WI38 (cell line): ENCODE results near the gene PDE11A.

ENCODE experiments used
- H3K4me3 ChIP-seq: 2 replicates; pipeline ENCODE4 v1.5.1; 2011; ENCODE audit warnings: low read depth, mild to moderate bottlenecking, control low read depth, low read length
- CTCF ChIP-seq: IDR thresholded peaks from 2 replicates; pipeline ENCODE4 v1.5.1; 2012; ENCODE audit warnings: low read depth, mild to moderate bottlenecking, control low read depth, low read length

Gene PDE11A

DNA sequence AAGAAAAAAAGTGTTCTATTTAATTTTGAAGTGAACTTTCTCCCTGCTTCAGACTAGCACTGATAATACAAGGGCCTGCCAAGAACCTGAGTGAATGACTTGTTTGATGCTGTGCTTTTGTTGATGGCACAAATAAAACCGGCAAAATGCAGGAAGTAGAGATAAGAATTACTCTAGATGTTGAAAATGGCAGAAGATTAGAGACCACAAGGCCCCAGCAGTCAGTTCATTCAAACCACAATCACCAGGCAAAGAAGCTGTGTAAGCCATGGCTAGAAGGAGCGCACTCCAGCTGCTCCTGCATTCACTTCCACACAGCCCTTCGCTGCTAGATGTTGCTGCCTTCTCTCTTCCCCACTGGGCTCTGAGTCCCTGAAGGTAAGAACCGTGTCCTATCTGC is 383.0 kb downstream of the PDE11A start:
- TF ChIP-seq CTCF: no peak
- H3K4me3 ChIP-seq: no peak overlapping the region

DNA sequence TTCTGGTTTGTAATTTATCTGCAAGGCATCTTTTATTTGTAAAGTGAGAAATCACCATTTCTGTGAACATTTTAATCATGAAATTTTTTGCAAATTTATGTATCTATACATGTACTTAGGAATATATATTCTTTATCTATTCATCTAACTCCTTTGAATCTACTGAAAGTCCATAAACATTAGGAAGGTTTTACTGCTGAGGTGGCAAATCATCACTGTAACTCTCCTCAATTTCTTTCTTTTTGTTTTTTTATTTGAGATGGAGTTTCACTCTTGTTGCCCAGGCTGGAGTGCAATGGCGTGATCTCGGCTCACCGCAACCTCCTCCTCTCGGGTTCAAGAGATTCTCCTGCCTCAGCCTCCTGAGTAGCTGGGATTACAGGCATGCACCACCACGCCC is 383.7 kb downstream of the PDE11A start:
- TF ChIP-seq CTCF: no peak
- no peak overlapping the region for H3K4me3 ChIP-seq

DNA sequence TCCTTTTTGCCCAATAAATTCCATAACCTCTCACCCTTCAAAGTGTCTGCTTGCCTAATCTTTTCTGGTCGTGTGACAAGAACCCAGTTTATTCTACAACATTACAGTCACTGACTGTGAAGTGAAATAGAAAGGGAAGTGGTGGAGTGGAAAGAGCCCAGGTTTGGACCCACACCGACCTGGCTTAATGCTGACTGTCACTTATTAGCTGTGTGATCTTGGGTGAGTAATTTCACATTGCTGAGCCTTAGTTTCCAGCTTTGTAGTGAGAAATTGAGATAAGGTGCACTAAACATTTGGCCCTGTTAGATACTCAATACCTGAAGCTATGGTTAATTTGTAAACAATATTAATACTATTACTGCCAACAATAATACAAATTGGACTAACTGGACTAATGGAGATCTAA is 388.9 kb downstream of the PDE11A start:
- TF ChIP-seq CTCF: no peak

GRCh38 chr2:177682836-177683660 is 389.5 kb downstream of the PDE11A start:
- H3K4me3 ChIP-seq: no peak overlapping the region
- no peak for TF ChIP-seq CTCF

More for the DNA sequence above, 388.9 kb downstream of the PDE11A start:
- H3K4me3 ChIP-seq: no peak overlapping the region

DNA sequence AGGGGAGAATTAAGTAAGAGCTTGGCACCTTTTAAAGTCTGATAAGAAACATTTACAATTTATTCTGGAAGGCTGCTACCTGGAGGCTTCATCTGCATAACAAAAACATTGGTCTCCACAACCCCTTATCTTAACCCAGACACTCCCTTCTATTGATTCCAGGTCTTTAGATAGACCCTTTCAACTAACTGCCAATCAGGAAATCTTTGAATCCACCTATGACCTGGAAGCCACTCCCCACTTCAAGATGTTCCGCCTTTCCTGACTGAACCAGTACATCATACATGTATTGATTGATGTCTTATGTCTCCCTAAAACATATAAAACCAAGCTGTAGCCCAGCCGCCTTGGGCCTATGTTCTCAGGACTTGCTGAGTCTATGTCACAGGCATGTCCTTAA is 390.6 kb downstream of the PDE11A start:
- H3K4me3 ChIP-seq: no peak overlapping the region
- TF ChIP-seq CTCF: no peak

DNA sequence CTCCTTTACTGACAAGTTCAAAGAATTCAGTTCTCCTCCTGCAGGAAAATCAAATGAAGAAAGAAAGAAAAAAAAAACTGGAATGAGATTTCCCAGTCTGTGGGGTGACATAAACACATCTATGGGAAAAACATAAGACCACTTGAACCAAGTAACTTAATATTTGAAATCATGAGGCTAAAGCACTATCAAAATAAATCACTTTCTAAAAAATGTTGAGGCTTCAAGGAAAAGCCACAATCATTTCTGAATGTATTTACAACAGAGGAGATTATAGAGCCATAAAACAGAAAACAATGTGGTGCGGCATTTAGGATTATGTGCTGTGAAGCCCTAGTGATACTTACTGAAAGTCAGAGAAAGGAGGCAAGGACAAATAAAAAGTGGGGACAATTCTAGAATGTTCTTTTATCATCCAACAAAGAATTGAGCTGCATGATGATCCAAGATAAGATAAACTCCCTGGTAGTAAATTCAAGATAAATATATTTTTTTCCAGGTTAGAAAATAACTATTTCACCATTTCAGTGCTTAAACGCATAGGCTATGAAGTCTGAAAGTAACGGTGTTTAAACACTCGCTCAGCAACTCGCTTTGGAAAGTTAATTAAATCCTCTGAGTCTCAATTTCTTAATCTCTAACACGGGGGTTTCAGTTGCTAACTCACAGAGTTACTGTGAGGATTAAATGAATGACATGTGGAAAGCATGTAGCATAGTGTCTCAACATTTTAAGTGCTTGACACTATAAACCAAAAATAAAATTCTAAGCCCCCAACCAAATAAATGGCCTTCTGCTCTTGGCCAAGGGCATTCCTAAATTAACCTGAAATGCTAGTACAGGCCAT is 391.5 kb downstream of the PDE11A start:
- H3K4me3 ChIP-seq: no peak overlapping the region
- no peak for TF ChIP-seq CTCF
